ENCODE results near the gene PTN.

Gene PTN, protein sequence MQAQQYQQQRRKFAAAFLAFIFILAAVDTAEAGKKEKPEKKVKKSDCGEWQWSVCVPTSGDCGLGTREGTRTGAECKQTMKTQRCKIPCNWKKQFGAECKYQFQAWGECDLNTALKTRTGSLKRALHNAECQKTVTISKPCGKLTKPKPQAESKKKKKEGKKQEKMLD

DNA sequence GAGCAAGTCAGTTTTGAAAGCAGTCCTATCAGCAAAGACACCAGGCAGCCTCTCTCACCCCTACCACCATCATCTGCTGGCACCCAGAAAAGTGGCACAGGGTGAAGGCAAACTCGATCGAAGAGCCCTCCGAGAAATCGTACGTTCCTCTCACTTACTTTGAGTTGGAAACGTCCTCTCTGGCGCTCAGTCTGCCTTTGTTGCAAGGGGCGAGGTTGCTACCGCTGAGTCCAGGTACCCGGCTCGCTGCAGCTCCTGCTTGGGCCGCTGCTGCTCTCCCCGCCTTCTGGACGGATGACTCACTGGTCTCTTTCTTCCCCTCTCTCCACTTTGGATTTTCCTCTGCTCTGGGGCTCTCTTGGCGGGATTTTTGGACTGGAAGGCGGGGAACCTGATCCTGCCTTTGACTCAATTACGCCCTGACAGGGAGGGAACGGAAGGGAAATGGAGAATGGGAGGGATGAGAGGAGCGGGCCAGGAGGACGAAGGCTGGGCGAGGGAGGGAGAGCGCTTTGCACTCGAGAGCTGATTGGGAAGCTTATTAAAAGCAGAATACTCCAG lies at the start of gene PTN:
PTN (minus strand) TSS at position 453 of the 561 bp plus-strand sequence. CDS start 88,760 bp downstream, outside the sequence.
- Mint-ChIP-seq H3K9me3 (peaks cover 7% of the 10 kb centered on the region), H3K4me3 (peak within 1 kb of the TSS; percentile 87), H3K27ac (no peak within 1 kb of the TSS), H3K36me3 (ENCODE audit: low read depth) (peaks cover 13% of the 10 kb centered on the region), H3K27me3 (ENCODE audit: low read depth, poor library complexity) (peaks cover 23% of the 10 kb centered on the region), H3K4me1 (peaks cover 30% of the 10 kb centered on the region)
- TF ChIP-seq, protein P1, sequence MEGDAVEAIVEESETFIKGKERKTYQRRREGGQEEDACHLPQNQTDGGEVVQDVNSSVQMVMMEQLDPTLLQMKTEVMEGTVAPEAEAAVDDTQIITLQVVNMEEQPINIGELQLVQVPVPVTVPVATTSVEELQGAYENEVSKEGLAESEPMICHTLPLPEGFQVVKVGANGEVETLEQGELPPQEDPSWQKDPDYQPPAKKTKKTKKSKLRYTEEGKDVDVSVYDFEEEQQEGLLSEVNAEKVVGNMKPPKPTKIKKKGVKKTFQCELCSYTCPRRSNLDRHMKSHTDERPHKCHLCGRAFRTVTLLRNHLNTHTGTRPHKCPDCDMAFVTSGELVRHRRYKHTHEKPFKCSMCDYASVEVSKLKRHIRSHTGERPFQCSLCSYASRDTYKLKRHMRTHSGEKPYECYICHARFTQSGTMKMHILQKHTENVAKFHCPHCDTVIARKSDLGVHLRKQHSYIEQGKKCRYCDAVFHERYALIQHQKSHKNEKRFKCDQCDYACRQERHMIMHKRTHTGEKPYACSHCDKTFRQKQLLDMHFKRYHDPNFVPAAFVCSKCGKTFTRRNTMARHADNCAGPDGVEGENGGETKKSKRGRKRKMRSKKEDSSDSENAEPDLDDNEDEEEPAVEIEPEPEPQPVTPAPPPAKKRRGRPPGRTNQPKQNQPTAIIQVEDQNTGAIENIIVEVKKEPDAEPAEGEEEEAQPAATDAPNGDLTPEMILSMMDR (IDR thresholded peaks at IDR 0.05), result no peak
- DNase-seq, result peak; percentile 50

DNA sequence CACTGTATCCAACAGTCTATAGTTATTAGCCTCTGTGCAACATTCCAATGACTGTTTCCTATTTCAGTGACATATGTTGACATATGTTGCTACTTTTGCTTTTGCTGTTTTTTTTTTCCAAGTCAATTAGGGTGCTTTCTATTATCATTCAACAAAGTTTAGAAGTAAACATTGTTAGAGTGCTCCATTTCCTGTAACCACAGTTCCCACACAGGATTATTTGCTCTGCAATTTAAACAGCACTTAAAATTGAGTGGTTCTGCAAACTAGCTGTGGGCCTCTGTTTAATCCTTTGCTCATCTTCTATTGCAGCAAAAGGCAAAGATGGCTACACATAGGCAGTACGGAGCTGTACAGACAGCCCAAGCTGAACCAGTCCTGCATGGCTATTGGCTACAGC lies 46.5 kb upstream of the PTN start:
- TF ChIP-seq, protein P1 (IDR thresholded peaks at IDR 0.05), result no peak
- H3K27ac Mint-ChIP-seq, result no peak overlapping the region
- no peak overlapping the region for H3K4me3 Mint-ChIP-seq
- H3K27me3 Mint-ChIP-seq (ENCODE audit: low read depth, poor library complexity), result peaks cover 3% of the 10 kb centered on the region
- H3K4me1 Mint-ChIP-seq, result no peaks in the 10 kb centered on the region
- no peak for DNase-seq
- H3K36me3 Mint-ChIP-seq (ENCODE audit: low read depth), result no peaks in the 10 kb centered on the region
- H3K9me3 Mint-ChIP-seq, result no peaks in the 10 kb centered on the region

GRCh38 chr7:137388916-137389315 lies 45.4 kb upstream of the PTN start:
- H3K27ac Mint-ChIP-seq, result no peak overlapping the region
- H3K4me3 Mint-ChIP-seq, result no peak overlapping the region
- no peaks in the 10 kb centered on the region for H3K4me1 Mint-ChIP-seq
- H3K27me3 Mint-ChIP-seq (ENCODE audit: low read depth, poor library complexity), result no peaks in the 10 kb centered on the region
- no peak for DNase-seq
- TF ChIP-seq, protein P1 (IDR thresholded peaks at IDR 0.05), result no peak
- H3K9me3 Mint-ChIP-seq, result no peaks in the 10 kb centered on the region
- H3K36me3 Mint-ChIP-seq (ENCODE audit: low read depth), result no peaks in the 10 kb centered on the region

DNA sequence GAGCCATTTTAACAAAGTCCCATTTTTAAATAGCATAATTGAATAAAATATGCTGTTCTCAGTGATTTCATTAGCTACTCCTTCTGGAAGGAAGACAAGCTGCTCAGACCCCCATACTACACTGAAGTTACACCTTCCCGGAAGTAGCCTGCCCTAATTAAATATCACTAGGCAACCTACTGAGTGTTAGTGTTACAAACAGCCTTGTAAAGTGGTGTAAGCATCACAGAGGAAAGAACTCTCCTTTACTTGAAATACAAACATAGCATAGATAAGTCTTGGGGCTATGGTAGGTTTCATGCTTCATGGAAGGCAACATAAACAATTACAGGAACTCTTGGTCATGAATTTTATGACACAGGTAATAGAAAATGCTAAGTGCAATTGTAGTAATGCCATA lies 43.4 kb upstream of the PTN start:
- TF ChIP-seq, protein P1 (IDR thresholded peaks at IDR 0.05), result no peak
- Mint-ChIP-seq H3K36me3 (ENCODE audit: low read depth) (no peaks in the 10 kb centered on the region), H3K27ac (no peak overlapping the region), H3K9me3 (no peaks in the 10 kb centered on the region), H3K4me3 (no peak overlapping the region), H3K27me3 (ENCODE audit: low read depth, poor library complexity) (no peaks in the 10 kb centered on the region), H3K4me1 (no peaks in the 10 kb centered on the region)
- DNase-seq, result no peak

- TF ChIP-seq, protein P1 (IDR thresholded peaks at IDR 0.05), result no peak
- no peaks in the 10 kb centered on the region for H3K4me1 Mint-ChIP-seq
Measured at GRCh38 chr7:137381045-137381444, 37.5 kb upstream of the PTN start.

DNA sequence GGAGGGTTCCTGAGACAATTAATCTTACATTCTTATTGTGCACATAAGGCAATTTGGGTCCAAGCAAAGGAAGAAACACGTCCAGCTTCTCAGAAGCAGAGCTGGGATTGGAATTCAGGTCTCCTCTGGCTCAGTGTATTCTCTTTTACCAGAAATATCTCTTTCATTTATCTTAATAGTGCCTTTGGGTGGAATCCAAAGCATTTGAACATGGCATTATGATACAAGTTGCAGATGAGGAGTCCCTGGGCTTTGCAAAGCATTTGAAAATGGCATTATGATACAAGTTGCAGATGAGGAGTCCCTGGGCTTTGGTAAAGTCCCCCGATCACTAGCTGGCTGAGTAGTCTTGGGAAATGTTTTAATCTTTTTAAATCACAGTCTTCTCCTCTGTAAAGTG lies 30.0 kb upstream of the PTN start:
- H3K27ac Mint-ChIP-seq, result no peak overlapping the region

More at GRCh38 chr7:137381045-137381444, 37.5 kb upstream of the PTN start:
- H3K36me3 Mint-ChIP-seq (ENCODE audit: low read depth), result no peaks in the 10 kb centered on the region
- H3K27ac Mint-ChIP-seq, result no peak overlapping the region
- no peak overlapping the region for H3K4me3 Mint-ChIP-seq
- H3K27me3 Mint-ChIP-seq (ENCODE audit: low read depth, poor library complexity), result peaks cover 3% of the 10 kb centered on the region
- H3K9me3 Mint-ChIP-seq, result peaks cover 9% of the 10 kb centered on the region
- DNase-seq, result no peak

More for the DNA sequence above, 30.0 kb upstream of the PTN start:
- Mint-ChIP-seq H3K36me3 (ENCODE audit: low read depth) (no peaks in the 10 kb centered on the region), H3K4me1 (no peaks in the 10 kb centered on the region), H3K27me3 (ENCODE audit: low read depth, poor library complexity) (peaks cover 6% of the 10 kb centered on the region), H3K4me3 (no peak overlapping the region), H3K9me3 (peaks cover 10% of the 10 kb centered on the region)
- DNase-seq, result no peak
- TF ChIP-seq, protein P1 (IDR thresholded peaks at IDR 0.05), result no peak

Measured in nephron progenitor cell (in vitro differentiated cells).